Activated CD8-positive, alpha-beta memory T cell treated with anti-CD3 and anti-CD28 coated beads, Interleukin-2, amount 50 U/mL, for 4 hours (primary cell): ENCODE results near the gene ZSWIM2.
"Not testable (repeated sequence)": the region's sequence is repeated elsewhere in the genome, so short reads cannot be mapped to it uniquely, and the experiment has no call there.

Source experiments
- DNase-seq: peaks from one replicate; pipeline ENCODE4 v3.0.0-alpha.2; 2020

Gene ZSWIM2

DNA sequence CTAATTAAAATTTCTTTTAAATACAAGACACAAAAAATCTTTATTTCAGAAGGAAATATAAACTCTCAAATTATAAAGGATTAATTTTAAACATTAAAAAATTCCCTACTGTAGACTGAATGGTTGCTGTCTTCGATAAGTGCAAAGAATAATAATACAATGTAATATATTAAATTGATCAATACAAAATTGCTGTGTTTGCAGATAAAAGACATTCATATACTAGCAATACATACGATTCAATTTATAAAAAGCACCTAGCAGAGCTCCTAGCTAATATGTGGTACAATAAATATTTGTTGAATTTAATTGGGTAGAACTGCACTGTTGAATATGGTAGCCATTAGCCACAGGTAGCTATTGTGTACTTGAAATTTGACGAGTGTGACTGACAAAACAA, 6.6 kb downstream of the ZSWIM2 start:
- no peak for DNase-seq

DNA sequence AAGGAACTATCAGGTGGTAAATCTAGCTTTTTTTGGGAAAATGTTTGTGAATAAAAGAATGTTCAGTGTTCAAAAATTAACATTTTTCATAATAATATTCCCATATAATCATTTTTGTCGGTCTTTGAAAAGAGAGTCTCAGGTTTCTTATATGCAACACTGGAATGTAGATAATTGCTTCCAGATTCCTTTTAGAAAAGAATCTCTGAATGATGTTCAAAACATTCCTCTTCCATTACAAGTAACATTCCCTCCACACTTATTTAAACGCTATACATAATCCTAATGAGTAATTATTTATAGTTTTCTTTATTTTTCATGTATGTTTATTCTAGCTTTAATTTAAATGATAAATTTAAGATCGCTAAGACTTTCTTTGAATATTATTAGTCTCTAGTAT, 7.0 kb downstream of the ZSWIM2 start:
- no peak for DNase-seq

DNA sequence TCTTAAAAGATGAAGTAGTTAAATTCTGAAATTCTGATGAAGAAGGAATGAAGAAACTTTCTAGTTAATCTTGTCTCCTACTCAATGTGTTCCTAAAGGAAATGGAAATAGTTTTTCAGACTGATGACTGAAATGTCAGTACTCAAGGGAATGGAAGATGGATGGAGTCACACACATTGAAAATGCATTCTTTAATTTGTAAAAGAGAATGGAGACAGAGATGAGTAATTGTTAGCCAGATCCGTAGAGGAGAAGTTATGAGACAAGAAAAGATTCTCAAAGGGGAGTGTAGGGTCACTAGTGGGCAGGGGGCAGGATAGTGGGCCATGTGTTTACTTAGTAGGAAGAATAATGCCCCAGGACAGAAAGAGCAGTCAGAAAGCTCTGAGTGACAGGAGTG, 13.3 kb downstream of the ZSWIM2 start:
- no peak for DNase-seq

- no peak for DNase-seq
These were observed 21.0 kb downstream of the ZSWIM2 start for GRCh38 chr2:186827862-186828492.

DNA sequence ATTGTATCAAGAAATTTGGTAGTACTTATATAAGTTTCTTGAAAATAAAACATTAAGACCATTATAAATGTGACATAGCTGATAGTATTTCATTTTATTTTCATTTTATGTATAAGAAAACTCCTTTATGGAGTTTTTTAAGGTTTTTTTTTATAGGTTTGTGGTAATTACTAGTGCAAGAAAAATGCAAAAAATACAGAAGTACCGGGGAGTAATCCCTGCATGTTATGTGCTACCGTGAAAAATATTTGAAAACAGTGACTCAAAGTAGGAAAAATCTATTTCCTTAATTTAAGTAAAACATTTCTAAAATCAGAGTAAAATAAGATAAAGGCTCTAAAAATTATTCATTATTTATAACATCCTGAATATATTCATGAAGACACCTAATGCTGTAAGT, 21.6 kb downstream of the ZSWIM2 start:
- no peak for DNase-seq

- DNase-seq = no peak
These were observed 26.6 kb downstream of the ZSWIM2 start for GRCh38 chr2:186822323-186822722.

DNA sequence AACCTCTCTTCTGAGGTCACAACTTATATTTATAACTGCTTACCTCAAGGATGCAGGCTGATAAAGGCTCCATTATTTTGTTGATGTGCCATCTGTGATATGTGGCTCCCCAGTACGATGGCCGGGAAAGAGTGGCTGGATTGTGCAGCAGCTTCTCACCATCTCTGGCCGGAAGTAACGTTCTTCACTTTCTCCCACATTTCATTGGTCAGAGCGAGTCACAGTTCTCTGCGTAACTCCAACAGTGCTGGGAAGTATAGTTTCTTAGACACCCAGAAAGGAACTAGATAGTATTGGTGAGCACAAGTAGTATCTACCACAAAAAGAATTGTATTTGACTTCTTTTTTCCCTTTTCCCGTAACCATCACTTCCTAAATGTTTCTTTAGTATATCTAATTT, 28.7 kb downstream of the ZSWIM2 start:
- DNase-seq = no peak

GRCh38 chr2:186811760-186812159, 37.2 kb downstream of the ZSWIM2 start:
- DNase-seq = not testable (repeated sequence)

- no peak for DNase-seq
These were observed 42.4 kb downstream of the ZSWIM2 start for GRCh38 chr2:186806591-186806990.

GRCh38 chr2:186798604-186799003, 50.4 kb downstream of the ZSWIM2 start:
- not testable (repeated sequence) for DNase-seq

DNA sequence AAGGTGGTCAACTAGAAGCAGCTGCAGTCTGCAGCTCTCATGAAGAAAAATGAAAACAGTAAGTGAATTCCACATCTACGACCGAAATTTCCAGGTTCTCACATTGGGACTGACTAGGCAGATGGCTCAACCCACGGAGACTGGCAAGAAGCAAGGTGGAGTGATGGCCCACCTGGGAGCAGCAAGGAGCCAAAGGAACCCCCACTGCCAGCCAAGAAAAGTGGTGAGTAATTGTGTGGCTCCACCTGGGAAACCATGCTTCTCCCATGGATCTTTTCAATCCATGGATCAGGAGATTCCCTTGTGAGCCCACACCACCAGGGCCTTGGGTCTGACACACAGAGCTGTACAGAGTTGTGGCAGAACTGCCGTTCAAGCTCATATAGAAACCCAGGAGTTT, 64.0 kb downstream of the ZSWIM2 start:
- DNase-seq = no peak

- DNase-seq = no peak
These were observed 65.7 kb downstream of the ZSWIM2 start for GRCh38 chr2:186783254-186783653.

DNA sequence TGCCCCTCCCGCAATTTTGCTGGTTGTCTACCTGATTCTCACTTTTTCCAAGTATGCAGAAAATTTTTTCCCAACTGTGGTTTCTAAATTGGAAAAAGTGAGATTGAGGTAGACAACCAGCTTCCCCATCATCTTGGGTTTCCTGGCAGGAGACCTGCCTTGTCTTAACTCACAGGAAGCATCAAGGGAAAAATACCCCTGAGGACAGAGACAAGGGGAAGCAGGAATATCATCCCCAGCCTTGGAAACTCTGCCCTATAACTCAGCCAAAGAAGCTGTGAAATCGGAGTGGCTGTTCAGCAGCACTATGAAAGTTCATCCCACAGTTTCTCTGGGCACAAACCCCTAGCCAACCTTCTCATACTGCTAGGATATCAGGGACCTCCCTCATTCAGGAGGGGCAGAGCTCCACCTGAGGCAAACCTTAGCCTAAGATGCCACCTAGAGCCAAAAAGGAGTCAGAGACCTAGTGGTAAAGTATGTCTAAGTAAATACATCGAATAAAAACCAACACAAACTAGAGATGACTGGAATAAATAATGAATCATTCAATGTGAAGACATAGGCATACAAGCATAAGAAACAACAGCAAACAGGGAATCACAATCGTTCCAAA, 68.2 kb downstream of the ZSWIM2 start:
- DNase-seq = no peak
